PC-9 (cell line): ENCODE results near the gene RELA. TPM values are rescaled to one million over a fixed set of nuclear protein-coding genes. Genes with fewer than 3 reads are reported as not detected.

Source experiments
- BruUV-seq: library from RNA; stranded (reverse); fragments of 400-500 nt; replicated peaks from 2 replicates; lab custom pipeline; 2021; lab: Mats Ljungman, UMichigan
- CTCF ChIA-PET: fragments of 300-600 bp; sonication (Branson Sonifier 250); formaldehyde crosslinking; loops from one replicate; lab custom pipeline; 2022; ENCODE audit warnings: antibody characterized with exemption; lab: Charles Lee
- POLR2A ChIA-PET: fragments of 300-600 bp; sonication (Branson Sonifier 250); formaldehyde crosslinking; loops from one replicate; lab custom pipeline; 2022; ENCODE audit warnings: antibody characterized with exemption; ENCODE audit not compliant: unreplicated experiment; lab: Charles Lee
- DNase-seq, 2 experiments: peaks; one replicate each; pipeline versions ENCODE4 v3.0.0 to v3.0.0-alpha.2; 2015 to 2022; ENCODE audit warnings: mixed read lengths in 1 of 2
- H2AFZ ChIP-seq: fragments of 200-600 bp; sonication (generic); 2 replicates; pipeline ENCODE4 v1.8.1; 2017; ENCODE audit warnings: antibody characterized with exemption
- H3F3A ChIP-seq: fragments of 200-600 bp; sonication (generic); 2 replicates; pipeline ENCODE4 v1.8.1; 2017; ENCODE audit warnings: antibody characterized with exemption, mild to moderate bottlenecking, low read depth; ENCODE audit not compliant: insufficient read depth
- H3K27ac ChIP-seq: fragments of 200-600 bp; sonication (generic); 2 replicates; pipeline ENCODE4 v1.6.1; 2016; ENCODE audit warnings: mixed run types
- H3K27me3 ChIP-seq: fragments of 200-600 bp; sonication (generic); 2 replicates; pipeline ENCODE4 v1.6.1; 2016; ENCODE audit warnings: low read depth, mixed run types; ENCODE audit not compliant: insufficient read depth
- H3K36me3 ChIP-seq: fragments of 200-600 bp; sonication (generic); 2 replicates; pipeline ENCODE4 v1.6.1; 2016; ENCODE audit warnings: low read depth, mixed run types
- H3K4me1 ChIP-seq: fragments of 200-600 bp; sonication (generic); replicated peaks from 2 replicates; pipeline ENCODE4 v1.6.1; 2016; ENCODE audit warnings: mixed run types; ENCODE audit not compliant: insufficient read depth
- H3K4me2 ChIP-seq: fragments of 200-600 bp; sonication (generic); 2 replicates; pipeline ENCODE4 v1.6.1; 2017; ENCODE audit warnings: mixed run types
- H3K4me3 ChIP-seq: fragments of 200-600 bp; sonication (generic); 2 replicates; pipeline ENCODE4 v1.6.1; 2016; ENCODE audit warnings: mixed run types
- H3K79me2 ChIP-seq: fragments of 200-600 bp; sonication (generic); 2 replicates; pipeline ENCODE4 v1.6.1; 2017; ENCODE audit warnings: low read depth, mixed run types
- H3K9me2 ChIP-seq: fragments of 200-600 bp; sonication (generic); 2 replicates; pipeline ENCODE4 v1.8.1; 2017; ENCODE audit warnings: mild to moderate bottlenecking; ENCODE audit not compliant: insufficient read depth
- H3K9me3 ChIP-seq: fragments of 200-600 bp; sonication (generic); 2 replicates; pipeline ENCODE4 v1.8.1; 2016; ENCODE audit warnings: low read depth; ENCODE audit not compliant: insufficient read depth
- H4K20me1 ChIP-seq: fragments of 200-600 bp; sonication (generic); 2 replicates; pipeline ENCODE4 v1.8.1; 2017; ENCODE audit not compliant: insufficient read depth
- CTCF ChIP-seq: fragments of 200-600 bp; sonication (generic); conservative IDR thresholded peaks from 2 replicates; pipeline ENCODE4 v1.6.1; 2017; ENCODE audit warnings: mixed run types, antibody characterized with exemption, mild to moderate bottlenecking, moderate library complexity
- EZH2 ChIP-seq: fragments of 200-600 bp; sonication (generic); IDR thresholded peaks from 2 replicates; pipeline ENCODE4 v1.8.0; 2017; ENCODE audit warnings: antibody characterized with exemption, low read depth
- intact Hi-C: fragments of 100-400 bp; cut with micrococcal nuclease; formaldehyde crosslinking; loops from one replicate; pipeline ENCODE4 v1.10.0; 2022; ENCODE audit not compliant: unreplicated experiment
- total RNA-seq: library from RNA; stranded (reverse); gene quantifications from 2 replicates; pipeline ENCODE4 v1.2.3, GENCODE V29; 2021

The RELA gene
- total RNA-seq, 1 experiment from 2014 or later = 86.8 TPM

GRCh38 chr11:65700399-65700798 is 37.7 kb upstream of the RELA start:
- H3K4me3 ChIP-seq = no peak overlapping the region
- no peak overlapping the region for H2AFZ ChIP-seq
- ChIA-PET POLR2A (interaction anchor here (0.6 kb wide), 1 partner anchor 268 kb away, joined by 18 read pairs; no protein-coding TSS in a partner anchor), CTCF (interaction anchor here (0.7 kb wide), 1 partner anchor 11 kb away, joined by 4 read pairs; no protein-coding TSS in a partner anchor)
- no peaks in the 10 kb centered on the region for H3K9me3 ChIP-seq
- no peaks in the 10 kb centered on the region for H3K4me1 ChIP-seq
- TF ChIP-seq CTCF (no peak), EZH2 (no peak)
- H3K79me2 ChIP-seq = no peaks in the 10 kb centered on the region
- H3K9me2 ChIP-seq = no peaks in the 10 kb centered on the region
- H3K27ac ChIP-seq = no peak overlapping the region
- no peak overlapping the region for H3K4me2 ChIP-seq
- intact Hi-C loops = no loop called here
- no TSS peak for BruUV-seq
- H4K20me1 ChIP-seq = no peaks in the 10 kb centered on the region
- DNase-seq = no peak
- peaks cover 6% of the 10 kb centered on the region; the same call in 1 of the 2 replicates for H3F3A ChIP-seq
- H3K36me3 ChIP-seq = no peaks in the 10 kb centered on the region
- H3K27me3 ChIP-seq = peaks cover 26% of the 10 kb centered on the region; the same call in 1 of the 2 replicates

- BruUV-seq = no TSS peak
- TF ChIP-seq CTCF (no peak), EZH2 (no peak)
- Histone ChIP-seq H3K9me3 (no peaks in the 10 kb centered on the region), H3K4me1 (no peaks in the 10 kb centered on the region), H3K36me3 (no peaks in the 10 kb centered on the region), H3F3A (peaks cover 6% of the 10 kb centered on the region; the same call in 1 of the 2 replicates), H3K27ac (no peak overlapping the region), H3K4me3 (no peak overlapping the region), H3K27me3 (peaks cover 26% of the 10 kb centered on the region; the same call in 1 of the 2 replicates), H3K4me2 (no peak overlapping the region), H3K79me2 (no peaks in the 10 kb centered on the region), H2AFZ (no peak overlapping the region), H4K20me1 (no peaks in the 10 kb centered on the region), H3K9me2 (no peaks in the 10 kb centered on the region)
- DNase-seq = no peak
- ChIA-PET CTCF (no interaction called here), POLR2A (interaction anchor here (0.5 kb wide), 1 partner anchor 106 kb away, joined by 3 read pairs; no protein-coding TSS in a partner anchor)
- intact Hi-C loops = no loop called here
Observed at GRCh38 chr11:65699306-65699705, 36.6 kb upstream of the RELA start.

- Histone ChIP-seq H3K9me3 (no peaks in the 10 kb centered on the region), H4K20me1 (no peaks in the 10 kb centered on the region), H3K4me1 (no peaks in the 10 kb centered on the region), H3K36me3 (no peaks in the 10 kb centered on the region), H3K27me3 (peaks cover 26% of the 10 kb centered on the region; the same call in 1 of the 2 replicates), H3K4me3 (no peak overlapping the region), H3F3A (peaks cover 6% of the 10 kb centered on the region; the same call in 1 of the 2 replicates), H3K27ac (no peak overlapping the region), H3K9me2 (no peaks in the 10 kb centered on the region), H2AFZ (no peak overlapping the region), H3K79me2 (no peaks in the 10 kb centered on the region), H3K4me2 (no peak overlapping the region)
- no peak for DNase-seq
- ChIA-PET POLR2A (no interaction called here), CTCF (no interaction called here)
- intact Hi-C loops = no loop called here
- no TSS peak for BruUV-seq
- TF ChIP-seq EZH2 (no peak), CTCF (no peak)
Observed at GRCh38 chr11:65698205-65698604, 35.5 kb upstream of the RELA start.
